ENCODE results near the gene SFXN5.

Gene SFXN5

GRCh38 chr2:72998234-72998651 is 73.3 kb downstream of the SFXN5 start:
- Histone ChIP-seq H4K20me1 (ENCODE audit: insufficient read depth, low read length) (no peaks in the 10 kb centered on the region), H3K27ac (ENCODE audit: low read depth, low read length, poor library complexity, severe bottlenecking) (no peak overlapping the region), H3K79me2 (ENCODE audit: insufficient read depth, low read length) (no peaks in the 10 kb centered on the region), H3K9ac (ENCODE audit: low read length) (no peak overlapping the region), H3K9me3 (ENCODE audit: low read length) (no peaks in the 10 kb centered on the region), H3K4me2 (ENCODE audit: low read length) (no peak overlapping the region), H3K36me3 (ENCODE audit: insufficient read depth, low read length) (no peaks in the 10 kb centered on the region), H3K9me2 (ENCODE audit: low read depth, low read length) (no peaks in the 10 kb centered on the region), H2AFZ (ENCODE audit: low read length) (no peak overlapping the region), H3K4me3 (ENCODE audit: low read depth, low read length, poor library complexity, severe bottlenecking) (no peak overlapping the region), H3F3A (ENCODE audit: insufficient read depth, low read length) (no peaks in the 10 kb centered on the region), H3K4me1 (ENCODE audit: insufficient read depth, low read length, severe bottlenecking) (no peaks in the 10 kb centered on the region), H3K27me3 (ENCODE audit: insufficient read depth, low read length) (no peaks in the 10 kb centered on the region)
- TF ChIP-seq, protein P1, sequence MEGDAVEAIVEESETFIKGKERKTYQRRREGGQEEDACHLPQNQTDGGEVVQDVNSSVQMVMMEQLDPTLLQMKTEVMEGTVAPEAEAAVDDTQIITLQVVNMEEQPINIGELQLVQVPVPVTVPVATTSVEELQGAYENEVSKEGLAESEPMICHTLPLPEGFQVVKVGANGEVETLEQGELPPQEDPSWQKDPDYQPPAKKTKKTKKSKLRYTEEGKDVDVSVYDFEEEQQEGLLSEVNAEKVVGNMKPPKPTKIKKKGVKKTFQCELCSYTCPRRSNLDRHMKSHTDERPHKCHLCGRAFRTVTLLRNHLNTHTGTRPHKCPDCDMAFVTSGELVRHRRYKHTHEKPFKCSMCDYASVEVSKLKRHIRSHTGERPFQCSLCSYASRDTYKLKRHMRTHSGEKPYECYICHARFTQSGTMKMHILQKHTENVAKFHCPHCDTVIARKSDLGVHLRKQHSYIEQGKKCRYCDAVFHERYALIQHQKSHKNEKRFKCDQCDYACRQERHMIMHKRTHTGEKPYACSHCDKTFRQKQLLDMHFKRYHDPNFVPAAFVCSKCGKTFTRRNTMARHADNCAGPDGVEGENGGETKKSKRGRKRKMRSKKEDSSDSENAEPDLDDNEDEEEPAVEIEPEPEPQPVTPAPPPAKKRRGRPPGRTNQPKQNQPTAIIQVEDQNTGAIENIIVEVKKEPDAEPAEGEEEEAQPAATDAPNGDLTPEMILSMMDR (IDR thresholded peaks at IDR 0.05; ENCODE audit: low read length) = no peak
- no peak for TF ChIP-seq EZH2 (IDR thresholded peaks at IDR 0.05; ENCODE audit: borderline replicate concordance, low read length)

DNA sequence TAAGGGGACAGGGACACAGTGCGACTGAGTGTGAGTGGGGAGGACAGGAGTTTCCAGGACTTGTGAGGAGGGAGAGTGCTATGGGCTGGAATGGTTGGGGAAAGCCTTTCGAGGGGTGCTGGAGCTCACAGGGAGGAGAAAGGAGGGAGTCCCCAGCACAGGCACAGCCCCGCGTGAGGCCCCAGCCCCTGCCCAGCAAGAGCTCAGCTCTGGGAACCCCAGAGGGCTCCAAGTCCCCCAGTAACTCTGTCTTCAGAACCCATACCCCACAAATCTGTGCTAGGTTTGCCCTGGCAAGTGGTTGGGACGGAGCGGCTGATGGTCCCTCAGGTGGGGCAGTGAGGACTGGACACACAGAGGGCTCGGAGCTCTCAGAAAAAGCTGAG is 75.4 kb downstream of the SFXN5 start:
- Histone ChIP-seq H3K4me1 (ENCODE audit: insufficient read depth, low read length, severe bottlenecking) (no peaks in the 10 kb centered on the region), H3F3A (ENCODE audit: insufficient read depth, low read length) (no peaks in the 10 kb centered on the region), H3K9ac (ENCODE audit: low read length) (no peak overlapping the region), H3K27ac (ENCODE audit: low read depth, low read length, poor library complexity, severe bottlenecking) (no peak overlapping the region), H3K4me3 (ENCODE audit: low read depth, low read length, poor library complexity, severe bottlenecking) (no peak overlapping the region), H3K27me3 (ENCODE audit: insufficient read depth, low read length) (no peaks in the 10 kb centered on the region), H3K9me3 (ENCODE audit: low read length) (no peaks in the 10 kb centered on the region), H4K20me1 (ENCODE audit: insufficient read depth, low read length) (no peaks in the 10 kb centered on the region), H3K79me2 (ENCODE audit: insufficient read depth, low read length) (no peaks in the 10 kb centered on the region), H3K9me2 (ENCODE audit: low read depth, low read length) (no peaks in the 10 kb centered on the region), H3K4me2 (ENCODE audit: low read length) (no peak overlapping the region), H3K36me3 (ENCODE audit: insufficient read depth, low read length) (no peaks in the 10 kb centered on the region), H2AFZ (ENCODE audit: low read length) (no peak overlapping the region)
- TF ChIP-seq, protein P1 (IDR thresholded peaks at IDR 0.05; ENCODE audit: low read length) = no peak
- no peak for TF ChIP-seq EZH2 (IDR thresholded peaks at IDR 0.05; ENCODE audit: borderline replicate concordance, low read length)

- H2AFZ ChIP-seq (ENCODE audit: low read length) = no peak overlapping the region
- no peaks in the 10 kb centered on the region for H3F3A ChIP-seq (ENCODE audit: insufficient read depth, low read length)
- no peak overlapping the region for H3K4me3 ChIP-seq (ENCODE audit: low read depth, low read length, poor library complexity, severe bottlenecking)
- H3K9ac ChIP-seq (ENCODE audit: low read length) = no peak overlapping the region
- H3K79me2 ChIP-seq (ENCODE audit: insufficient read depth, low read length) = no peaks in the 10 kb centered on the region
- H3K36me3 ChIP-seq (ENCODE audit: insufficient read depth, low read length) = no peaks in the 10 kb centered on the region
- H3K9me3 ChIP-seq (ENCODE audit: low read length) = no peaks in the 10 kb centered on the region
- H3K4me1 ChIP-seq (ENCODE audit: insufficient read depth, low read length, severe bottlenecking) = no peaks in the 10 kb centered on the region
- H4K20me1 ChIP-seq (ENCODE audit: insufficient read depth, low read length) = no peaks in the 10 kb centered on the region
- H3K4me2 ChIP-seq (ENCODE audit: low read length) = no peak overlapping the region
- TF ChIP-seq, protein P1 (IDR thresholded peaks at IDR 0.05; ENCODE audit: low read length) = no peak
- TF ChIP-seq EZH2 (IDR thresholded peaks at IDR 0.05; ENCODE audit: borderline replicate concordance, low read length) = no peak
- H3K27me3 ChIP-seq (ENCODE audit: insufficient read depth, low read length) = no peaks in the 10 kb centered on the region
- no peak overlapping the region for H3K27ac ChIP-seq (ENCODE audit: low read depth, low read length, poor library complexity, severe bottlenecking)
- H3K9me2 ChIP-seq (ENCODE audit: low read depth, low read length) = no peaks in the 10 kb centered on the region
Observed at GRCh38 chr2:72995430-72996116, 75.9 kb downstream of the SFXN5 start.
